ENCODE measurements around the gene MOK.
"Not testable (repeated sequence)": the region's sequence is repeated elsewhere in the genome, so short reads cannot be mapped to it uniquely, and the experiment has no call there.

Gene MOK, protein sequence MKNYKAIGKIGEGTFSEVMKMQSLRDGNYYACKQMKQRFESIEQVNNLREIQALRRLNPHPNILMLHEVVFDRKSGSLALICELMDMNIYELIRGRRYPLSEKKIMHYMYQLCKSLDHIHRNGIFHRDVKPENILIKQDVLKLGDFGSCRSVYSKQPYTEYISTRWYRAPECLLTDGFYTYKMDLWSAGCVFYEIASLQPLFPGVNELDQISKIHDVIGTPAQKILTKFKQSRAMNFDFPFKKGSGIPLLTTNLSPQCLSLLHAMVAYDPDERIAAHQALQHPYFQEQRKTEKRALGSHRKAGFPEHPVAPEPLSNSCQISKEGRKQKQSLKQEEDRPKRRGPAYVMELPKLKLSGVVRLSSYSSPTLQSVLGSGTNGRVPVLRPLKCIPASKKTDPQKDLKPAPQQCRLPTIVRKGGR

DNA sequence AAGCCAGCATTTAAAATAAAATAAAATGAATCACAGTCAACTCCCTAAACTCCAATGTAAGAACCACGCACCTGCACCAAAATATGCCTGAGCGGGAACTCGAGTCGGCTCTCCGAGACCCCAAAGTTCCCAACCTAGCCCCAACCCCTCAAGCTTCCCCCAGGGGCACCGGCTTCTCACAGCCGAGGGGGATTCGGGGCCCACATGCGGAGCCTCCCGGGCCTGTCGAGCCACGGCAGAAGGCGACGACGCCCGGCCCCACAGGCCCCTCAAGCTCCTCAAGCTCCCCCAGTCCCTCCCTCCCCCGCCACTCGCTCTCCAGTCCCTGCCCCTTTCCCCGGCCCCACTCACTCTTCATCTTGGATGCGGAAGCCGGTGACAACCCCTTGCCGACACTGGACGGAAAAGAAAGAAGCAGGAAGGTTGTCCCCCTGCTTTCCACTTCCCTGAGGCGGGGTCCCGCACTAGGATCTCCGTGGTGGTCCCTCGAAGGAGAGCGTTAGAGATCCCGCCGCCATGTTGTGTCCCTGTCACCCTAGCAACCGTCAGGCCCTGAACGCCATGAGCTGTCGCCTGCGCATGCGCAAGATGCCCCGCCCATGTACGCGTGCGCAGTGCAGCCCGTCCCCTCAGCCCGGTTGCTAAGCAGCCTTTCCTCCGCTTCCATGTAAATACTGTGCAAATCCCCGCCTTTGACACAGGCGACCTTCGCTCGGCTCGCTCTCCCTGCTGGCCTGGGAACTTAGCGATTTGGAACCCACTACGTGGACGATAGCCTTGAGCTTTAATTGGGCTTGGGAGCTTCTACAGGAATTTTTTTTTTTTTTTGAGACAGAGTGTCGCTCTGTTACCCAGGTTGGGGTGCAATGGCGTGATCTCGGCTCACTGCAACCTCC is at the start of gene MOK:
Gene MOK (minus strand): TSS at position 554 of the 896 bp plus-strand sequence. CDS start 196 bp downstream, at position 358.
- DNase-seq: peak; percentile 98 to 99 (median 98)

DNA sequence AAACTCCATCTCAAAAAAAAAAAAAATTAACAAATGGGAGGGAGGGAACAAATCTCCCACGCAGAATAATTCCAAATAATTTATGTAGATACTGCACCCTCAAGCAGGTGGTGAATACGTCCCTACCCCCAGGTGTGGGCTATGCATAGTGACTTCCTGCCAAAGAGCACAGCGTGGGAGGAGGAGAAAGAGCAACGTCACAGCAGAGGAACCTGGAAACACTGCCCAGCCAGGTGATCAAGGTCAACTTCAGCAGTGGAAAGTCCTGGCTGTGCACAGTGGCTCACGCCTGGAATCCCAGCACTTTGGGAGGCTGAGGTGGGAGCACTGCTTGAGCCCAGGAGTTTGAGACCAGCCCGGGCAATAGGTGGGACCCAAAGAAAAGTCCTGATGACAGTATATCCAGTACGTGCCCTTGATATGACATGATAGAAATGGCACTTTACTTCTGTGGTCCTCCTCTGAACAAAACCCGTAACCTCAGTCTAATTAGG is 48.2 kb upstream of the MOK start:
- no peak for DNase-seq

DNA sequence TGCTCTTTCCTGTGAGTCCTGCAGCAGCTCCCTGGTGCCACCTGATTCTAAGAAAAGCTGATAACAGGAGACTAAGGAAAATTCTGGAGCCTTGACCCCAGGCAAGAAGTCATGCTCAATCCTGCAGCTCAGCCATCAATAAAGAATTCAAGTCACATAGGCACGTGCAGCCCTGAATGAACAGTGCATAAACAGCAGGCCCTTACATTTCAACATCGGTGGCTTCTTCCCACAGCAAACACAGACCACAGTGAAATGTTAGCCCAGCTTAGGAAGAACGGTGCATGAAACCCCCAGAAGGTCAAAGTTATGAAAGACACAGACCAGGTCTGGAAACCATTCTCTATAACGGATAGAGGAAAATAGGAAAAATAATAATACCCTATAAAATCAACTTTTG is 47.2 kb upstream of the MOK start:
- no peak for DNase-seq

DNA sequence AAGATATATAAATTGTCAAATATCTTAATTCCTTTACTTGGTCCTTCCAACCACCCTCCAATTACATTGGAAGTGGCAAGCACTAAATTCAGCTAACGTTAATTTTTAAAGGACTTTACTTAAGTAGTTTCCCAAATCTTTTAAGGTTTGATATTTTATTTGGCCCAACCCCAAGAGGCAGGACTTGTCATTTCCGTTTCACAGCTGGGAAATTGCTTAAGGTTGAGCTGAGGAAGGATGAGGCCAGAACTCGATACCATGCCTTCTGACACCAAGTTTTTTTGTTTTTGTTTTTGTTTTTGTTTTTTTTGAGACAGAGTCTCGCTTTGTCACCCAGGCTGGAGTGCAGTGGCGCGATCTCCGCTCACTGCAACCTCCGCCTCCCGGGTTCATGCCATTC is 46.6 kb upstream of the MOK start:
- DNase-seq: not testable (repeated sequence)

DNA sequence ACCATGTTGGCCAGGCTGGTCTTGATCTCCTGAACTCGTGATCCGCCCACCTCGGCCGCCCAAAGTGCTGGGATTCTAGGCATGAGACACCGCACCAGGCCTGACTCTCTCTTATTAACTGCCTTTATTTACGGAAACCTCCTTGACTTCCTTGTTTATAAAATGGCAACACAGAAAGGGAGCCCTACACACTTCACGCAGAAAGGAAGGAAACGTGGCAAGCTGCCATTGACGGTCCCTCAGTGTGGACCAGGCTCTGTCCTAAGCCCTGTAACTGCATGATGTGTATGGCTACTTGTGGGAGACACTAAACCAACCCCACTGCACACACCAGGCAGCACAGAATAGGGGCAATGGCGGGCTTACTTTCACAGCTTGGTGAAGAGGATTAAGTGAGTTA is 46.1 kb upstream of the MOK start:
- no peak for DNase-seq

DNA sequence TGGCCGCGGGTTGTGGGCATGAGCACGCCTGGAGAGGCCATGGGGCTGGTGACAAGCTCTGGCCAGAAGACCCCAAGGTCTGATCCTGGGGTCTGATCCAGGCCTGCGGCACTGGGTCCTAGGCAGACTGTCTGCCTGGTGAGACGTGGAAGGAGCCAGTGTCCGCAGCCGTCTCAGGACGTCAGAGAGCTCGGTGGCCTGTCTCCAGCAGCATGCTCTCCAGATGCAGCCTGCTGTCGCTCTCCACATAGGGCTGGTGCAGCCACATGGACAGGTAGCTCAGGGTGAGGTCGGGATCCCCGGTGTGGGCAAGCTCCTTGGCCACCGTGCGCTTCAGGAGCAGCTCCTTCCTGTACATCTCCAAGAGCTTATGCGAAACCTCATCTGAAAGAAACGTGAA is 43.4 kb upstream of the MOK start:
- DNase-seq: no peak

DNA sequence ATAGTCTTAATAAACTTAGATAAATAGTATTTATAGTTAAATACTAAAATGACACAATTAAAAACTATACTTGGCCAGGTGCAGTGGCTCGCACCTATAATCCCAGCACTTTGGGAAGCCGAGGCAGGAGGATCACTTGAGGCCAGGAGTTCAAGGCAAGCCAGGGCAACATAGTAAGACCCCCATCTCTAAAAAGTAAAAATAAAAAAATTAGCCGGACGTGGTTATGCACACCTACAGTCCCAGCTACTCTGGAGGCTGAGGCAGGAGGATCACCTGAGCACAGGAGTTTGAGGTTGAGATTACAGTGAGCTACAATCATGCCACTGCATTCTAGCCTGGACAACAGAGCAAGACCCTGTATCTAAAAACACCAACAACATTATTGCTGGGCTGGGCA is 41.7 kb upstream of the MOK start:
- no peak for DNase-seq

DNA sequence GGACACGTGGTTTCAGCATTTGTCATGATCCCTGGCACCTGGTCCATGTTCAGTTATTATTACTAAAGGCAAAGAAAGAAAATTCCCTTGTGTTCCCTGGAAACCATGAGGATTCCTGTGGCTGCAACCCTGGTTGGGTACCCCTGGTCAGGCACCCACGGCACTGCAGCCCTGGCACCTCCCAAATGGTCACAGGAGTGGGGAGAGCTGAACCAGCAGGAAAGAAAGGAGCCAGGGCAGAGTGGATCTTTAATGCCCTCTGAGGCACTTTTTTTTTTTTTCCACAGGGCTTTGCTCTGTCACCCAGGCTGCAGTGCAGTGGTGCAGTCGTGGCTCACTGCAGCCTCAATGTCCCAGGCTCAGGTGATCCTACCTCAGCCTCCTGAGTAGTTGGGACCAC is 40.3 kb upstream of the MOK start:
- no peak for DNase-seq

DNA sequence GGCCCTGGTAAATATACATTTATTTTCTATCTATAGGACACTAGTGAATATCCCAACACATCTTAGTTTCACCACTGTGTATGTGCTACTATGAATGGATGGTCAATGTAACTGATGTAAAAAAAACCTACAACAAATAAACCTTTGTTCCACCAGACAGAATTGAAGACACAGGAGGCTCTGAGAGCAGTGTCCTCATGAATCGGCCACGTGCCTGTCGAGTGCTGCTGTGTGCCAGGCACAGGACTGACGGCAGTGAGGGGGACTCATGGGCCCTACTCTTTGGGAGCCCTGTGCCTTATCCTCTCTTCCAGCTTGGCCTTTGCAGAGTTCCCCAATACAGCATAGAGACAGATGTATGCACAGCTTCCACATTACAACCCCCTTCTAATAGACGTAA is 39.5 kb upstream of the MOK start:
- no peak for DNase-seq

DNA sequence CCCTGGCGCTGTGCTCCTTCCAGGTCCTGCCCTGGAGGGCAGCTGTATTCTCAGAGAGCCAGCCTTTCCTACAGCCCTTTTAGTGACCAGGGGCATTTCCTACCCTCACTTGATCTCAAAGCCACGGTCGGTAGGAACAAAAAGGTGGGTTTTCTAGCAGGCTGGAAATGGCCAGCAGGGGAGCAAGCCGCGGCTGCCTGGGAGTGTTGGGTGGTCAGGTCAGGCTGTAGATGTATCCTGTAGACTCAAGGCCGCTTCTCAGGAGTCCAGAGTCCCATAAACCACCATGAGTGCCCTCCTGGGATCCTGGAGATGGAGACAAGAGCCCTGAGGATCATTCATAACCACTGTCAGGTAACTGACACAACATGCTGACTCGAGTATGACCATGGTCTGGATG is 39.1 kb upstream of the MOK start:
- DNase-seq: peak in 1 of 3 experiments; percentile 14

DNA sequence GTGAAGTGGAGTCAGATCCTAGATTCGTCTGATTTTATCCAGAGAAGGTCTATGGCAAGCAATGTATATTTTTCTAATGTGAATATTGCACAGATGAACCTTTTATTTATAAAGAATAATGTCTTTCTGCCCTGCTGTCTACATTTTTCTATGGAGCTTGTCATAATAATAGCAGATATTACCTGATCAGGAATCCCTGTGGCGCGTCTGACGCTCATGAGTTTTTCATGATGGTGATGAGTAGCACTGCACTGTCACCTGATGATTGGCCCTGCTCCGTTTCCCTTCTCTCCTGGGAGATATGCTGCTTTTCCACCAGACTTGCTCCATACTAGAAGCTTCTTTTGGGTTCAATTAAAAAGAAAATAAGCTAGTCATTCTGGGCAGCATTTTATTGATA is 37.3 kb upstream of the MOK start:
- no peak for DNase-seq

DNA sequence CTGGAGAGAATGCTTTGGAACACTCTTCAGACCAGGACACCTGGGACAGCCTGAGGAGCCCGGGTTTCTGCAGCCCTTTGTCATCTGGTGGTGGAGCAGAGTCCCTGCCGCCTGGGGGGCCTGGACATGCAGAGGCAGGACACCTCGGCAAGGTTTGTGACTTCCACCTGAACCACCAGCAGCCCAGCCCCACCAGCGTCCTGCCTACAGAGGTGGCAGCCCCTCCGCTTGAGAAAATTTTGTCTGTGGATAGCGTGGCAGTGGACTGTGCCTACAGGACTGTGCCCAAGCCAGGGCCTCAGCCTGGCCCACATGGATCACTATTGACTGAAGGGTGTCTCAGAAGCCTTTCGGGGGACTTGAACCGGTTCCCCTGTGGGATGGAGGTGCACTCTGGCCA is 36.6 kb upstream of the MOK start:
- DNase-seq: no peak

DNA sequence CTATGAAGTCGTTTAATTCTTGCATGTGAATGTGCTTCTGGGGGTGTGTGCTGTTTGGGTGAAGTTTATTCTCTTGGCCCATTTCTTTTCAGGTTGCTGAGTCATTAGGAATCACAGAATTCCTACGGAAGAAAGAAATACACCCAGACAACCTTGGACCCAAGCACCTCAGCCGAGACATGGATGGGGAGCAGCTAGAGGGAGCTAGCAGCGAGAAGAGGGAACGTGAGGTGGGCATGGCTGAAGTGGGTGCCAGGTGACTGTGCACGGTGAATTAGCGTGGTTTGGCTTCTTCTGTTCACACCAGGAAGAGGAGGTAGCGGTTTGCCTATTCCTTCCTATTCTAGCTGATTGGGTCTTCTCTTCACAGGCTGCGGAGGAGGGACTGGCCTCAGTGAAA is 33.8 kb upstream of the MOK start:
- no peak for DNase-seq

DNA sequence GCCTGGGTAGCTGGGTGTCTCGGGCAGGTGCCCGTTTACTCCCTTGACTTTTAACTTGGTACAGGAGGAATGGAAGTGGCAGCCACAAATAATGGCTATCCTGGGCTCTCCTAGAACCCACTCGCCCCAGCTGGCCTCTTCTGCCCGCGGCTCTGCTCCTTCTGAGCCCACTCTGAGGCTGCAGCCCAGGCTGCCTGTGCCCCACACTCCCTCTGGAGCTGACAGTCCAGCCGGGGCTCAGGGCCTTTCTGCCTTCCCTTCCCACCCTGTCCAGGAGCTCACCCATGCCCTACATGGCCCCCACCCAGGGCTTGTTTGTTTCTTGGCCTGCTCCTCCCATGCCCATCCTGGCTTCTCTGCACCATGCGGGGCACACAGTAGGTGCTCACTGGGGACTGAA is 30.2 kb upstream of the MOK start:
- DNase-seq: no peak

DNA sequence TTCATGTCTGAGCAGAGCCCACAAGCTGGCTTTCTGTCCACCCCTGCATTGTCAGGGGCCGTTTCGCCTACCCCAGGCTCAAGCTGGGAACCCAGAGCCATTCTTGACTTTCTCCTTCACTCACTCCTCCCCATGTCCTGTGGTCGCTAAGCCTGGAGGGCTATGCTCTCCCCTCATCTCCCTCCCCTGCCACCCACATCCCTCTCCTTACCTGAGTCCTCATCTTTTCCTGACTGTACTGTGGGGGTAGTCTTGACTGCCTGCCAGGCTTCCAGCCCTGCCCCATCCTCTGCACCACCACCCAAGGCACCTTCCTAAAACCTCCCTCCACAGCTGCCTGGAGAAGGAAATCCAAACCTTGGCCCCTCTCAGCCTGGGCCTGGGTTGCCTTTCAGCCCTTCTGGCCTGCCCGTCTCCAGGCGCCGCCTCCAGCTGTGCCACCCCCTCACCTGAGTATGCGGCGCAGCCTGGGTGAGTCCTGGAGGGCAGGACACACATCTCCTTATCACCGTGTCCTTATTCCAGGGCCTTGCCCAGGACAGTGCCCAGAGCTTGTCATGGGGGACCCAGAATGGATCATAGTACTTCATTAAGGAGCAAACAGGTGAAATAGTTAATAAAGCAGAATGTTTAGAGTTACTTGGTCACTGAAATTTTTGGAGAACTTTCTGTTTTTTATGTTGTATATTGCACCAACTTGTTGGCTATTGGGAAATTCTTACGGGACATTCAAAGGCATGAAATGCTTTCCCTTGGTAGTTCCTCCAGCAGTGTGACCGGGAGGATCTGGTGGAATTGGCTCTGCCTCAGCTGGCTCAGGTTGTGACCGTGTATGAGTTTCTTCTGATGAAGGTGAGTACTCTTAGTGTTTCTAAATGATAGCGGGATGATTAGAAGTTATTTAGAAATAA is 29.1 kb upstream of the MOK start:
- no peak for DNase-seq

DNA sequence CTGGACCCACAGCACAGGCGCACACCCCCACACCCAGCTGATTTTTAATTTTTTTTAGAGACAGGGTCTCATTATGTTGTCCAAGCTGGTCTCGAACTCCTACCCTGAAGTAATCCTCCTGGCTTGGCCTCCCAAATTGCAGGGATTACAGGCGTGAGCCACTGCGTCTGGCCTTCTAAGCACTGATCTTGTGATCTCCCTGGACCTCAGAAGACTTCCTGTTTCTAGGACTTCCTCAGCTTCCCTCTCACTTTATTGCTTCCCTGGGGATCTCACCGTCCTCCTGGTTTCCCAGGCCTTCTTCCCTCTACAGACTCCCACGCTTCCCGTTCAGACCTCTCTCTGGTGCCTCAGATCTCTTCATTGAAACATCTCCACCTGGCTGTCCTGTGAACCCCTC is 28.4 kb upstream of the MOK start:
- DNase-seq: no peak

DNA sequence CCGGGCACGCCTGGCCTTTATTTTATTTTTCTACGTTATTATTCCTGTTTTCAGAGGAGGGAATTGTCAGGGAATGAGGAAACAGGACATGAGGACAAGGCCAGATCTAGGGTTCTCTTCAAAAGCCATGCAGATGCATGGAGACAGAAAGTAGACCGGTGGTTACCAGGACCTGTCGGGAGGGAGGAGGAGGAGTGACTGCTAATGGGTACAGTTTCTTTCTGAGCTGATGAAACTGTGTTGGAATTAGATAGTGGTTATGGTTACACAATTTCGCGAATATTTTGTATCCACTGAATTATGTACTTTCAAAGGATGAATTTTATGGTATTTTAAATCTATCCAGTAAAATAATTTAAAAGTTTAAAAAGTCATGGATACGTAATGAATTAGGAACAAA is 25.8 kb upstream of the MOK start:
- DNase-seq: no peak

DNA sequence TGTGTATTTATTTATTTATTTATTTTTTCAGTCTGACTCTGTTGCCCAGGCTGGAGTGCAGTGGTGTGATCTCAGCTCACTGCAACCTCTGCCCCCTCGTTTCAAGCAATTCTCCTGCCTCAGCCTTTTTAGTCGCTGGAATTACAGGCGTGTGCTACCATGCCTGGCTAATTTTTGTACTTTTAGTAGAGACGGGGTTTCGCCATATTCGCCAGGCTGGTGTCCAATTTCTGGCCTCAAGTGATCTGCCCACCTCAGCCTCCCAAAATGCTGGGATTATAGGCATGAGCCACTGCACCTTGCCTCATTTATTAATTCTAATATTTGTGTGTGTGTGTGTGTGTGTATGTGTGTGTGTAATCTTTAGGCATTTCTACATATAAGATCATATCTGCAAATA is 24.4 kb upstream of the MOK start:
- DNase-seq: not testable (repeated sequence)

DNA sequence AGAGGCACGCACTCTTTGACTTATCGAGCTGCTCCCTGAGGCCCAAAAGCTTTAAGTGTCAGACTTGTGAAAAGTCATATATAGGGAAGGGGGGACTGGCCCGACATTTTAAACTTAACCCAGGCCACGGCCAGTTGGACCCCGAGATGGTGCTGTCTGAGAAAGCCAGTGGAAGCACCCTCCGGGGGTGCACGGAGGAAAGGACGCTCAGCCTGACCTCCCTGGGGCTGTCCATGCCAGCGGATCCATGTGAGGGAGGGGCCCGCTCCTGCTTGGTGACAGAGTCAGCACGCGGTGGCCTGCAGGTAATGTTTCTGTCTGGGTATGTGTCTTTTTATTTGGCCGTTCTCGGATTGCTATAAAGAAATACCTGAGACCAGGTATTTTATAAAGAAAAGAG is 21.6 kb upstream of the MOK start:
- DNase-seq: no peak

DNA sequence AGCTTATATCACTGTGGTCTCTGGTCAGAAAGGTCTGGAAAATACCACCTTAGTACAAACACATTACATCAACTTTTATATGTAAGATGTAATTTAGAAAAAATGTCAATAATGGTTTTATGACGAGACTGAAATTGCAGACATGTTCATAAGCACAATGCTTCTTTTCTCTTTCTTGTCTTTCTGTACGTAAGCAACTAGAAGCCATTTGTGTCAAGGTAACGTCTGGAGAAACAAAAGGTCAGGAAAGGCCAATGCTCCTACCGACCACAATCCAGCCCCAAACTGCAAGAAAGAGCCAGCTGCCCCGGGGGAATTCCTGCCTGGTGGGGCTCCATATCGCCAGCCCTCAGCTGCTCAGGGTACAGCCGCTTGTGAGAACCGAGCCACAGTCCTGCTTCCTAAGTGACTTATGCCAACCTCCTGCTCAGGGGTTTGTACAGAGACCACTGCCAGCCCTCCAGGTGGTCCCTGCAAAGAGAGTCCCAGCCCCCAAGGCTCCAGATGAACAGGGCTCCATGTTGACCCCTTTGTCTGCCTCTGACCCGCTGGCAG is 20.9 kb upstream of the MOK start:
- DNase-seq: no peak

DNA sequence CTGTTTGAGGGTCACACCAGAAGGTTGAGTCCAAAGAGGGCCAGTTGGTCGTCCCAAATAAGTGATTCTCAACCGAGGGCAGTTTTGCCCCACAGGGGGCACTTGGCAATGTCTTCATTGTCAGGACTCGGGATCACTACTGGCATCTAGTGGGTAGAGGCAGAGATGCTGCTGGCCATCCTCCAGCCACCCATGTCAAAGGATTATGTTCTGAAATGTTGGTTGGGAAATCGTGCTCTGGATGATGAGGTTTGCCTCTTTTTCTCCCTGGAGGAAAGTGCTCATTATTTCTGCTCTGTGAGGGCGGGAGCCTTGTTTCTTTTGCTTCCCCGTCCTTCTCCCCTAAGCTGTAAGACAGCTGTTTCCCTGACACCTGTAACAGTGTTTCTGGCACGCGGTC is 18.1 kb upstream of the MOK start:
- DNase-seq: peak in 1 of 3 experiments; percentile 55
